Activated CD8-positive, alpha-beta memory T cell treated with anti-CD3 and anti-CD28 coated beads, Interleukin-2, amount 50 U/mL, for 4 hours (primary cell): ENCODE results near the gene IGFLR1.

ENCODE experiments used
- DNase-seq: peaks from one replicate; pipeline ENCODE4 v3.0.0-alpha.2; 2020

Gene IGFLR1, protein sequence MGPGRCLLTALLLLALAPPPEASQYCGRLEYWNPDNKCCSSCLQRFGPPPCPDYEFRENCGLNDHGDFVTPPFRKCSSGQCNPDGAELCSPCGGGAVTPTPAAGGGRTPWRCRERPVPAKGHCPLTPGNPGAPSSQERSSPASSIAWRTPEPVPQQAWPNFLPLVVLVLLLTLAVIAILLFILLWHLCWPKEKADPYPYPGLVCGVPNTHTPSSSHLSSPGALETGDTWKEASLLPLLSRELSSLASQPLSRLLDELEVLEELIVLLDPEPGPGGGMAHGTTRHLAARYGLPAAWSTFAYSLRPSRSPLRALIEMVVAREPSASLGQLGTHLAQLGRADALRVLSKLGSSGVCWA

DNA sequence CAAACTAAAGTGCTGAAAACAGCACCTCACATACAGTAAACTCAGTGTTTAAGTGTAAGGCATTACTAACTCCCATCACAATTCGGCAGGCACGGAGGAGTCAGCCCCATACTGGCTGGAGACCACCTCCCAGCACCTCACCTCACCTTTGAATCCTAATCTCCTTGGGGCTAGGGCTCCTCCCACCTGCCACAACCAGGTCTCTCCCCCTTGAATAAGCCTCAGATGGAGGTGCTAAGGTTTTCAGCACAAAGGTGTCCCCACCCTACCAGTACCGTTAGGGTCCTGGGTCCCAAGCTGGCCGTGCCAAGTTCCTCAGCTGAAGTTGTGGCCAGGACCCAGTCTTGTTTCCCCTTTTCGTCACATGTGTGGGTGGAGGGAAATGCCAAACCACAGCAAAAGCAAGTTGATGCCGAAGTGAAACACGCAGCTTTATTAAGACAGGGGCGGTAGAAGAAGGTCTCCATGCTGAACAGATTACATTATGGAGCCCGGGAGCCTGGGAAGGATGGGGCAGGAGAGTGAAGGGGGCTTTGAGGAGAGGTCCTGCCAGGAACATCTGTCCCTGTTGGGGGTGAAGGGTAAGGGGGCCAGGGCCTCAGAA is at the start of gene IGFLR1:
Gene IGFLR1 (minus strand): TSS at position 332 of the 604 bp plus-strand sequence. CDS start 1,272 bp downstream, outside the sequence.
- DNase-seq: peak; percentile 71

DNA sequence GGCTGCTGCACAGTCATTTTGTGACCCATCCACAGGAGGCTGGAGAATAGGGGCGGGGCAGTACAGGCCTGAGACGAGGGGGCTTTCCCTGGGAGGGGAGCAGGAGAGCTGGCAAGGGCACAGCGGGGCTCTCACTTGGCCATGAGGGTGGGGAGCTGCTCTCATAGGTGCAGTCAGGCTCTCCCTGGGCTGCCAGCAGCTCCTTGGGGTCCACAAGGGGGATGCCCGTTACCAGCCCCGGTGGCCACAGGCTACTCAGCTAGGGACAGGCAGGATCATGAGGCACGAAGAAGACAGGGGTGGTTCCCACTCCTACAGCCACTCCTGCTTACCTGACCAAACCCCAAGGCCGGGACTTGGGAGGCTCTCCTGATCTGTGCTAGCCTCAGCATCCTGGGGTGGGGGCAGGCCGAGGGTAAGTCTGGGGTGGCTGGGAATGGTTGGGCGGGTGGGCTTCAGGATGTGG is 49.6 kb upstream of the IGFLR1 start:
- no peak for DNase-seq

DNA sequence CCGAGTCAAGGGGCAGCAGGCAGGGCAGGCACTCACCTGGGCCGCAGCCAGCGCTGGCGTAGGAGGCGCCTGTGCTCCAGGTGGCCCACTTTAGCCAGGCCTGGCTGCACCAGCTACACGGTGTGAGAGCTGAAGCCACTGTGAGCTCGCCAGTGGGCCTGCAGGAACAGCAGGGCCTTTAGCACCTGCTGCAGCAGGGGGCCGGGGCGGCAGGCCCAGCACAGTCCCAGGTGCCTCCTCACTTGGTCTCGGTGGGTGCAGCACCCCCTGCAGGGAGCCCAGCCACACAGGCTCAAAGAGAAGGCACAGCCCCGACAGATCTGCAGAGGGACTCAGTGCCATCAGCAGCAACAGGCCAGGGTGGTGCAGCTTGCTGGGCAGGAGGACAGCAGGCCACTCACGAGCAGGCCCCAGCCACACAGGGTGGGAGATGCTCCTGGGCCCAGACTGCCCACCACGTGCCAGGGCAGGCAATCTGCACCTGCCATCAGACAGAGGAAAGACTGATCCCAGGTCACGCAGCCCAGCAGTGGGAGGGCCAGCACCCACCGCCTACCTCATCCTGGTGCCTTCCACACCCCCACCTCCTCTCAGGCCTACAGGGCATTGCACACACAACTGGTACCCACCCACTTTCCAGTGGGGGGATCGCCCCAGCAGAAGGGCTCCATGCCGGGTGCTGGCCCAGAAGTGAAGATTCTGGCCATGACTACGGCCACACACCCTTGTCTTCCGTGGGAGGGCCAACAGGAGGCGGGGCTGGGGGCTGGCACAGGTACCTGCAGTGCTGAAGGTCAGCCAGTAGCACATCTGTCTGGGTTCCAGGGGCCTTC is 48.9 kb upstream of the IGFLR1 start:
- no peak for DNase-seq

DNA sequence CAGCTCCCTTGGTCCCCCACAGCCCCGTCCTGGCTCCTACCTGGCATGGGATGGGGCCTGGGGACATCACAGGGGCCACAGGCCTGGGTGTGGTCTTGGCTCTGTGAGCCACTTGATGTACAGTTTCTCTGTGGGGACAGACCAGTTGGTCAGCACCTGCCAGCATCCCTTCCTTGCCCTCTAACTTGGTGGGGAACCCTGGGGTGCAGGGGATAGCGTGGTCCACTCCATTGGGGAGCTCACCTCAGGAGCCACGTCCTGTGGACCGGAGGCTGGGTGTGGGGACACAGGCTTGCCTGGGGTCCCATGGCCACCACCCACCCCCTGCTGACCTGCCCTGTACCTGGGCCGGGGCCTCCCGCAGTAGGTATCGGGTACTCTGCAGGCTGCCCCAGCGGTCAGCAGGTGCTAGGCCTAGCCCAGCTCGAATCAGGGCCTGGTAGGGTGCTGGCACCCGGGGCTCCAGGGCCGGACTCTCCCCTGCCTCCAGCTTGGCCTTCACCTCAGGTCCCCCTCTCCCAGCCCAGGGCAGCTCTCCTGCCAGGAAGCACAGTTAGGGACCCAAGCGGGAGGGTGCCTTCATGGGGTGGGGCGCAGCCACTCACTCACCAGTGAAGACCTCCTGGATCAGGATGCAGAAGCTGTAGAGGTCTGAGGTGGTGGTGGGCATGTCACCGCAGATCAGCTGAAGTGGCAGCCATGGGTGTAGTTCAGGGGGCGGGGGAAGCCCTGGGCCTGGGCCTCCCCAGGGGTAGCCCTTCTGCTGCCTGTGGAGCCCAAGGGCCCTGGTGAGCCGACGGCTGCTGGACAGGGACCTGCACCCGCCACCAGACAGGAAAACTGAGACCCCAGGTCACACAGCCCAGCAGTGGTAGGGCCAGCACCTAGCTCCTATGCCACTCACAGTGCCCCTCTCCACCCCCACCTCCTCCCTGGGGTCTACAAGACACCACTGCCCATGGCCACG is 48.0 kb upstream of the IGFLR1 start:
- no peak for DNase-seq

DNA sequence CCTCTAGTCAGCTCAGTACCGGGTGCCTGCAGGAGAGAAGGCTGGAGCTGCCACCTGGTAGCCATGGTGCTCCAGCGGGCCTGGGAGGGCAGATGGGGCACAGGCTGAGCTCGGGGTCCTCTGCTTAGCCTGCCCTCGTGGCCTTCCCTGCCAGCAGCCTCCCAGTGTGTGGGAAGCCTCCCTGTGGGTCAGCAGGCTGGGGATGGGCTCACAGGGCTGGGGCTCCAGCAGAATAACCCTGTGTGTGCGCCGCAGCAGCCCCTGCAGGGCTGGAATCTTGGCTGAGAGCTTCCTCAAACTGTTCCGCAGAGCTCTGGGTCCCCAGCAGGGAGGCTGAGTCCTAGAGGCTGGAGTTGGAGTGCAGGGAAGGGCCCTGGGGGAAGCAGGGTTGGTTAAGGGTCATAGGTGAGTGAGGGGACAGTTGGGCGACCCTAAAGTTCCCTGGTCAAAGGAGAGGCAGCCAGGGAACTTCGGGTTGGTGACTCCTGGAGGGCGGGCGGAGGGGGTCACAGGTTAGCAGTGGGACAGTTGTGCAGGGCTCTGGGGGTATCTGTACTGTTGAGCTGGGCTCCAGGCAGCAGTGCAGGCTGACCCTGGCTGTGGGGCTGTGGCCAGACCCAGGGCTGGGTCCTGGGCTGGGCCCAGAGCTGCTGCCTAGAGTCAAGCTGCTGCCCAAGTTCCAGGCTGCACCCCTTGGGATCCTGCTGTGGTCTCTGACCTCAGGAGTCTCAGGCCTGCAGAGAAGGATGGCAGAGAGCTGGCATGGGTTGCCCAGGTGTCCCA is 47.1 kb upstream of the IGFLR1 start:
- DNase-seq: no peak

DNA sequence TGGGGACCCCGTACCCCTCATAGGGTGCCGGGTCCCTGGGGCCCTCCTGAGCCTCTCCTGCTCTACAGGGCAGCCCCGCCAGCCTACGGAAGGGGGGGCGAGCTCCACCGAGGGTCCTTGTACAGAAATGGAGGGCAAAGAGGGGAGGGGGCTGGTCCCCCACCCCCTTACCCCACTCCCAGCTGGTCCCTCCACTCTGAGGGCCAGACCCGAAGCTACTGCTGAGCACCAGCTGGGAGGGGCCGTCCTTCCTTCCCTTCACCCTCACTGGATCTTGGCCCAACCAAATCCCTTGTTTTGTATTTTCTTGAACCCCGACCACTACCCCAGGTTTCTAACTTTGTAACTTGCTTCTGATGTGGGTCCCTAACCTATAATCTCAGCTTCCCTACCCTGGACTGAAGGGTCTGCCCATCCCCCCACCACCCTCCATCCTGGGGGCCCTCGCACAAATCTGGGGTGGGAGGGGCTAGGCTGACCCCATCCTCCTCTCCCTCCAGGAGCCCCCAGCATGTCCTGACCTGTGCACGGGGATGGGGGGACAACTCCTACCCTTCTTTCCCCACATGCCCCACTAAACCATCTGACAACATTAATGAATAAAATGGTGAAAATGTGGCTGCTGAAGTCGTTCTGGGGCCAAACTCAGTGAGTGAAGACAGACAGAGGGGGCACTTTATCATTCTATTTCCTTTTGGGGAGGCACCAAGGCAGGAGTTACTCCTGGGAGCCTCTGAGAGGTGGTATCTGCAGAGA is 46.1 kb upstream of the IGFLR1 start:
- DNase-seq: no peak

DNA sequence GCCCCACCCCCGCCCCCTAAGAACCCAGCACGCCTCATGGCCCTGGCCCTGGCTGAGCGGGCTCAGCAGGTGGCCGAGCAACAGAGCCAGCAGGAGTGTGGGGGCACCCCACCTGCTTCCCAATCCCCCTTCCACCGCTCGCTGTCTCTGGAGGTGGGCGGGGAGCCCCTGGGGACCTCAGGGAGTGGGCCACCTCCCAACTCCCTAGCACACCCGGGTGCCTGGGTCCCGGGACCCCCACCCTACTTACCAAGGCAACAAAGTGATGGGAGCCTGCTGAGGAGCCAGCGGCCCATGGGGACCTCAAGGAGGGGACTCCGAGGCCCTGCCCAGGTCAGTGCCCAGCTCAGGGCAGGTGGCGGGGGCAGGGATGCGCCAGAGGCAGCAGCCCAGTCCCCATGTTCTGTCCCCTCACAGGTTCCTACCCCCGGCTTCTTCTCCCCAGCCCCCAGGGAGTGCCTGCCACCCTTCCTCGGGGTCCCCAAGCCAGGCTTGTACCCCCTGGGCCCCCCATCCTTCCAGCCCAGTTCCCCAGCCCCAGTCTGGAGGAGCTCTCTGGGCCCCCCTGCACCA is 45.1 kb upstream of the IGFLR1 start:
- no peak for DNase-seq

DNA sequence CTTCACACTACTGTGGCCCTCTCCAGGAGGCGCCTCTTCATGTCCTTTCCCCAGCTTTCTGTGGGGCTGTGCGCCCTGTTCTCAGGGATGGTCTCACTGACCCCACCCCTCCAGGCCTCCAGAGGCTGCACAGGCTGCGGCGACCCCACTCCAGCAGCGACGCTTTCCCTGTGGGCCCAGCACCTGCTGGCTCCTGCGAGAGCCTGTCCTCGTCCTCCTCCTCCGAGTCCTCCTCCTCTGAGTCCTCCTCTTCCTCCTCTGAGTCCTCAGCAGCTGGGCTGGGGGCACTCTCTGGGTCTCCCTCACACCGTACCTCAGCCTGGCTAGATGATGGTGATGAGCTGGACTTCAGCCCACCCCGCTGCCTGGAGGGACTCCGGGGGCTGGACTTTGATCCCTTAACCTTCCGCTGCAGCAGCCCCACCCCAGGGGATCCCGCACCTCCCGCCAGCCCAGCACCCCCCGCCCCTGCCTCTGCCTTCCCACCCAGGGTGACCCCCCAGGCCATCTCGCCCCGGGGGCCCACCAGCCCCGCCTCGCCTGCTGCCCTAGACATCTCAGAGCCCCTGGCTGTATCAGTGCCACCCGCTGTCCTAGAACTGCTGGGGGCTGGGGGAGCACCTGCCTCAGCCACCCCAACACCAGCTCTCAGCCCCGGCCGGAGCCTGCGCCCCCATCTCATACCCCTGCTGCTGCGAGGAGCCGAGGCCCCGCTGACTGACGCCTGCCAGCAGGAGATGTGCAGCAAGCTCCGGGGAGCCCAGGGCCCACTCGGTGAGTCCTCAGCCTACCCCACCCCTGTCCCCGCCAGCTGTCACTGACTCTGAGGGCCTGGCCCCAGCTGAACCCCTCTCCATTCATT is 44.3 kb upstream of the IGFLR1 start:
- DNase-seq: no peak

DNA sequence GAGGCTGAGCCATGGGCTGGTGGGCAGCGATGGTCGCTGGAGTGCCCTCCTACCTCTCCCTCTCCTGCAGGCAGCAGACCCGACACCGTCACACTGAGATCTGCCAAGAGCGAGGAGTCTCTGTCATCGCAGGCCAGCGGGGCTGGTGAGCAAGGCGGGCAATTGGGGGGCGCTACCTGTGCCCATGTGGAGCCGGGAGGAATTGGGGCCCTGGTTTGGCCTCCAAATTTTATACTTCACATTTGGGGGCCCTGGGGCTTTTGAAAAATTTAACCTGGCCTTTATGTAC is 43.0 kb upstream of the IGFLR1 start:
- DNase-seq: no peak

DNA sequence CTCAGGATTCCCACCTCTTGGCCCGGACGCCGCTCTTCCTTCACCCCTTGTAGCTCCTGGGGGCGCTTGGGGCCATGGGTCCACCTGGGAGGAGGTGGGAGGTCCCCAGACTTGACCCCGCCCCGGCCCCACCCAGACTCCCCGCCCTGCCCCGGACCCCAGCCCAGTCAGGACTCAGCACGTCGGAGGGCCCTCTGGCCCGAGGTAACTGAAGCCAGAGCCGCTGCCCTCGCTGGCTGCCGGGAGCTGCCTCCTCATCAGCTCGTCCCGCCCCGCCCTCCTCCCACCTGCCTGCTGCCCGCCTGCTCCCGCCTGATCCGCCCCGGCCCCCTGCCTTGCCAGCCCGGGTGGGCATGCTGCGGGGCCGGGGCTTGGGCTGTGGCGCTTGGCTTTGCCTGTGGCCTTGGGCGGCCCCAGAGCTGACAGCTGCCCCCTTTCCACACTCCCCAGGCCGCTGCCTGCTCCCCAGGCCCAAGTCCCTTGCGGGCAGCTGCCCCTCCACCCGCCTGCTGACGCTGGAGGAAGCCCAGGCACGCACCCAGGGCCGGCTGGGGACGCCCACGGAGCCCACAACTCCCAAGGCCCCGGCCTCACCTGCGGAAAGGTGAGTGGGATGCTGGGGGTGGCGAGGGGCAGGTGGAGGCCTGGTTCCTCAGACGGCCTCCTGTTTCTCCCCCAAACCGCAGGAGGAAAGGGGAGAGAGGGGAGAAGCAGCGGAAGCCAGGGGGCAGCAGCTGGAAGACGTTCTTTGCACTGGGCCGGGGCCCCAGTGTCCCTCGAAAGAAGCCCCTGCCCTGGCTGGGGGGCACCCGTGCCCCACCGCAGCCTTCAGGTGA is 42.5 kb upstream of the IGFLR1 start:
- no peak for DNase-seq

DNA sequence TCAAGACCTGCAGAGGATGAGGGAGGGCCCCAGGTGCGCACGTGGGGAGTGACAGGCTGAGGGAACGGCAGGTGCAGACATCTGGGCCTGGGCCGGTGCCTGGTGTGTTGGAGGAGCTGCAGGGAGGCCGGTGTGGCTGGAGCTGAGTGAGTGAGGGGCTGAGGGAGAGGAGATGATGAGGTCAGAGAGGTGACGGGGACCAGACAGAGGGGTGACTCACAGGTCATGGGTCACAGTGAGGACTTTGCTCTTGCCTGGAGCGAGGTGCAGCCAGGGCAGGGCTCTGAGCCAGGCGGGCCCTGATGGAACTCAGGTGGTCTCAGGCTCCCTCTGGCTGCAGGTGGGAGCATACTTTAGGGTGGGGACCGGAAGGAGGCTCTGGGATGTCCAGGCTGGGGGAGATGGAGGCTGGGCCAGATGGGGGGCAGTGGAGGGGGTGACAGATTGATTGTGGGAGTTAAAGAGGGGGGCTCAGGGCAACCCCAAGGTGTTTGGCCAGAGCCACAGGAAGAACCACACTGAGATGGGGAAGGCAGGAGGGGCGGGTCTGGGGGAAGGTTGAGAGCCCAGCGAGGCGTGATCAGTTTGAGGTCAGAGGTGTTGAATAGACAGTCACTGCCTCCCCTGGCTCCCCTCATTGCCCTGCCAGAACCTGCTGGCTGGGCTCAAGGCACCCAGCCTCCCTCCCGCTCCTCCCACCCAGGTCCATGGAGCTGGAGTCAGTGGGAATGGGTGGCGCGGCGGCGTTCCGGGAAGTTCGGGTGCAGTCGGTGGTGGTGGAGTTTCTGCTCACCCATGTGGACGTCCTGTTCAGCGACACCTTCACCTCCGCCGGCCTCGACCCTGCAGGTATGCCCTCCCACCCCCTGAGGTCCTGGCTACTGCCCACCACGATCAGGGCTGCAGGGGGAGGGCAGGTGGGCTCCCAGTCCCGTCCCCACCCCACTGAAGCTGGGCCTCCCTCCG is 41.5 kb upstream of the IGFLR1 start:
- no peak for DNase-seq

DNA sequence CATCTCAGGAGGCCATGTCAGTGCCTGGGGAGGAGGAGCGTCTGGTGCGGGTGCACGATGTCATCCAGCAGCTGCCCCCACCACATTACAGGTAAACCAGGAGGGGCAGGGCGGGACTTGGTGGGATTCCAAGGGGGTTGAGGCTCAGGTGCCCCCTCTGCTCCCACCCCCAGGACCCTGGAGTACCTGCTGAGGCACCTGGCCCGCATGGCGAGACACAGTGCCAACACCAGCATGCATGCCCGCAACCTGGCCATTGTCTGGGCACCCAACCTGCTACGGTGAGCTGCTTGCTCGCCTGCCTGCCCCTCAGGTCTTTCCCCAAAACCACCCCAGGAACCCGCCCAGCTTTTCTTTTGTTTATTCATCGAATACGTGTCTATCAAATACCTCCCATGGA is 40.3 kb upstream of the IGFLR1 start:
- DNase-seq: no peak

DNA sequence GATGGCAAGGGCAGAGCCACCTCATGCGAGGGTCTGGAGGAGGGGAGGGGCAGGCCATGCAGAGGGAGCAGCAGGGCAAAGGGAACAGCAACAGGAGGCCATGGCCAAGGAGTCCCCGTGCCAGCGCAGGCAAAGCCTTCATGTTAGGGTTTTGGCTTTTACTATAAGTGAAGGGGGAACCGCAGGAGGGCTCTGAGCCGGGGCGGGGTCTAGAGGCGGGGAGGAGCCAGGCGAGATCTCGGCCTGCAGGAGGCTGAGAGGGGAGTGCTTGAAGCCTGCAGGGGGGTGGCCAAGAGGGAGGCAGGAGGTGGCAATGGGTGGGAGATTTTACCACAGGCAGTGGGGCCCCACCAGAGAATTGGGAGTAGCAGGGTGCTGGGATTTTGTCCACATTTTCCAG is 39.4 kb upstream of the IGFLR1 start:
- DNase-seq: no peak

DNA sequence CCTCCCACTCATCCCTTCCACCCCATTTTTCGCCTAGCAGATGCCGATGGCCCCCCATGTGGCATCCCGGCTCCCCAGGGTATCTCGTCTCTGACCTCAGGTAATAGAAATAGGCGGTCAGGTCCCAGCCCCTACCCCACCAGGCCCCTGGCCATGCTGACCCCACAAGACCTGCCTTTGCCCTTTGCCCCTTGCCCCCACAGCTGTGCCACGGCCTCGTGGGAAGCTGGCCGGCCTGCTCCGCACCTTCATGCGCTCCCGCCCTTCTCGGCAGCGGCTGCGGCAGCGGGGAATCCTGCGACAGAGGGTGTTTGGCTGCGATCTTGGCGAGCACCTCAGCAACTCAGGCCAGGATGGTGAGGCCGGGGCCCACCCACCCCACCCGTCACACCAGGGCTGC is 38.5 kb upstream of the IGFLR1 start:
- DNase-seq: no peak

DNA sequence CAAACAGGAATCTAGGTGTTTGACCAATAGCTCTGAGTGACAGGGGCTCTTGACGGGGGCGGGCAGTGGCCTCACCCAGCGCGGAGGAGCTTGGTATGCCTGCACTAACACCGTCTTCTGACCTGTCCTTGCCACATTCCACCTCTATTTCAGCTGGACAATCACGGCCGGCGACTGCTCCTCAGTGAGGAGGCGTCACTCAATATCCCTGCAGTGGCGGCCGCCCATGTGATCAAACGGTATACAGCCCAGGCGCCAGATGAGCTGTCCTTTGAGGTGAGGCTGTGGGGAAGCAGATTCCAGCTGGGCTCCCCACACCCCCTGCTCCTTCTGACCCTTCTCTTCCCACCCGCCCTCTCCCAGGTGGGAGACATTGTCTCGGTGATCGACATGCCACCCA is 37.8 kb upstream of the IGFLR1 start:
- DNase-seq: no peak

DNA sequence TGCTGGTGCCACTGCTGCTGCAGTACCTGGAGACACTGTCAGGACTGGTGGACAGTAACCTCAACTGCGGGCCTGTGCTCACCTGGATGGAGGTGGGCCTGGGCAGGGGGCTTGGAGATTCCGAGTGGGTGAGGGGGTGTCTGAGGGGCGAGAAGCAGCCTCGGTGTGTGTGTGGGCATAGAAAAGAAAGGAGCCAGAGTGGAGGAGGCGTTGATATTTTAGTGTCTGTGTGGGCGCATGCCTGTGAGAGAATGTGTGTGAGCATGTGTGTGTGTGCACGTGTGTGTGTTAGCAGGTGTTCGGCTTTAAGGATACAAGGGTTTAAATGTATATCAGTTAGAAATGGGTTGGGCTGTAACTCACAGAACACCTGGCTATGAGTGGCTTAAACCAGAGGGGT is 36.8 kb upstream of the IGFLR1 start:
- DNase-seq: no peak

DNA sequence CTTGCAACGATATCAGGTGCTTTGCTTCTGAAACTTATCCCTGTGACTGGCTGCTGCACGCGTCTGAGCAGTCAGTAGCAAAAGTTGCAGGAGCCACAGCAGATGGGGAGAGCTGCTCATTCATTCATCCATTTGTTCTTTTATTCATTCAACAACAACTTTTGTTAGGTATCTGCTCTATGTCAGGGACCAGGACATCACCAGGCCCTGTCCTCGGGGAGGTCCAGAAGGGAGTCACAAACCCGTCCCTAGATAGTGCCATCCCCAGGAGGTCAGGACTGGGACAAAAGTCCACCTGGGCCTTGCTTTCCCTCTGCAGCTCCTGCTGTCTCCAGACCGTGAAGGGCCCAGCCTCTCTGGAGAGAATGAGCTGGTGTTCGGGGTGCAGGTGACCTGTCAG is 35.7 kb upstream of the IGFLR1 start:
- DNase-seq: no peak
